Measurements from ENCODE around the gene GALNT10. TPM values are rescaled to one million over a fixed set of nuclear protein-coding genes. Genes with fewer than 3 reads are reported as not detected.

Gene GALNT10
- total RNA-seq, 1 experiment from 2014 or later = 22.9 TPM

GRCh38 chr5:154356958-154357357 is 166.4 kb downstream of the GALNT10 start:
- CTCF ChIA-PET = no interaction called here
- no peaks in the 10 kb centered on the region for H3K9me3 Mint-ChIP-seq
- H3K27ac Mint-ChIP-seq = no peak overlapping the region
- H3K27me3 Mint-ChIP-seq (ENCODE audit: low read depth) = no peaks in the 10 kb centered on the region
- POLR2A ChIA-PET = no interaction called here
- TF ChIP-seq MYBL2 (CRISPR knock-in tag; IDR thresholded peaks at IDR 0.05) (no peak), GTF2I (CRISPR knock-in tag; conservative IDR thresholded peaks at IDR 0.05) (no peak), HMGXB4 (CRISPR knock-in tag; IDR thresholded peaks at IDR 0.05) (no peak), FOXP1 (CRISPR knock-in tag; IDR thresholded peaks at IDR 0.05; ENCODE audit: borderline replicate concordance) (no peak), OVOL2 (CRISPR knock-in tag; IDR thresholded peaks at IDR 0.05; ENCODE audit: borderline replicate concordance) (no peak), CREB1 (CRISPR knock-in tag; IDR thresholded peaks at IDR 0.05) (no peak), PRRX2 (CRISPR knock-in tag; IDR thresholded peaks at IDR 0.05) (no peak), NR3C1 (CRISPR knock-in tag; conservative IDR thresholded peaks at IDR 0.05; ENCODE audit: low read depth) (no peak), ATF6 (CRISPR knock-in tag; IDR thresholded peaks at IDR 0.05) (no peak), FOXK1 (CRISPR knock-in tag; IDR thresholded peaks at IDR 0.05) (no peak), ZNF396 (CRISPR knock-in tag; IDR thresholded peaks at IDR 0.05; ENCODE audit: borderline replicate concordance) (no peak), ARID4B (CRISPR knock-in tag; IDR thresholded peaks at IDR 0.05; ENCODE audit: borderline replicate concordance) (no peak), TCF7 (CRISPR knock-in tag; IDR thresholded peaks at IDR 0.05; ENCODE audit: low read depth) (no peak), ELF4 (CRISPR knock-in tag; IDR thresholded peaks at IDR 0.05; ENCODE audit: low read depth) (no peak), ZNF281 (CRISPR knock-in tag; IDR thresholded peaks at IDR 0.05) (no peak), SP1 (CRISPR knock-in tag; conservative IDR thresholded peaks at IDR 0.05) (no peak), ZNF263 (CRISPR knock-in tag; IDR thresholded peaks at IDR 0.05; ENCODE audit: low read depth) (no peak), MAX (CRISPR knock-in tag; IDR thresholded peaks at IDR 0.05) (no peak), JAZF1 (CRISPR knock-in tag; IDR thresholded peaks at IDR 0.05) (no peak), ZNF138 (CRISPR knock-in tag; conservative IDR thresholded peaks at IDR 0.05) (no peak)
- H3K4me3 Mint-ChIP-seq = no peak overlapping the region
- DNase-seq (ENCODE audit: low spot score) (no peak), ATAC-seq (no peak)
- no peaks in the 10 kb centered on the region for H3K36me3 Mint-ChIP-seq
- H3K4me1 Mint-ChIP-seq = peaks cover 30% of the 10 kb centered on the region

Measured in WTC11 (cell line).